ENCODE measurements around the gene MATR3.

MATR3 gene

DNA sequence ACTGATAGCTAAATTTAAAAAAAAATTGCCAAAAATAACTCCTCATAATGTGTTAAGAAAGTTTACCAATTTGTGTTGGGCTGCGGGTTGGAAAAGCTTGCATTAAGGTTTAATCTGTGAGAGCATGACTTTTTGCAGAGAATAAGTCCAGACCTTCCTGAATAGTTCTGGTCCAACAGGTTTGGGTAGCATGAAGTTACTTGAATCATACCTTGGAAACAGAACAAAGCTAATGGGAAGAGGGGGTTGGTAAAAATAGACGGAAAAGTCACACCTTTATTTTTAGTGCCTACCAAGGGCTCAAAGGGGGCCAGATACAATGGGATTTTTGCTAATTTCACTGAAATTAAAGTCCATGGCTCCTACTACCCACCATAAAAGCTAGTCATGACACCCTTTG lies 17.1 kb upstream of the MATR3 start:
- Histone ChIP-seq H3K4me2 (ENCODE audit: low read length) (peak overlapping the region; percentile 98), H3K9me3 (ENCODE audit: insufficient read depth, low read length) (no peaks in the 10 kb centered on the region), H4K20me1 (ENCODE audit: insufficient read depth, low read length) (peaks cover 14% of the 10 kb centered on the region; the same call in 1 of the 2 replicates), H3K4me1 (ENCODE audit: low read length) (peaks cover 34% of the 10 kb centered on the region), H2AFZ (ENCODE audit: low read depth, low read length) (no peak overlapping the region), H3K4me3 (ENCODE audit: low read length) (peak overlapping the region; percentile 98), H3K9ac (ENCODE audit: low read length) (peak overlapping the region; percentile 41), H3K36me3 (replicated peaks; ENCODE audit: low read depth, low read length) (peaks cover 52% of the 10 kb centered on the region), H3K79me2 (ENCODE audit: low read length) (peaks cover 70% of the 10 kb centered on the region), H3K27ac (ENCODE audit: low read length) (peak overlapping the region; percentile 64), H3K27me3 (ENCODE audit: low read depth, low read length) (peaks cover 10% of the 10 kb centered on the region)
- TF ChIP-seq CTCF (IDR thresholded peaks at IDR 0.05; ENCODE audit: low read depth, low read length) (no peak), EZH2phosphoT487 (IDR thresholded peaks at IDR 0.05; ENCODE audit: low read depth) (no peak)

DNA sequence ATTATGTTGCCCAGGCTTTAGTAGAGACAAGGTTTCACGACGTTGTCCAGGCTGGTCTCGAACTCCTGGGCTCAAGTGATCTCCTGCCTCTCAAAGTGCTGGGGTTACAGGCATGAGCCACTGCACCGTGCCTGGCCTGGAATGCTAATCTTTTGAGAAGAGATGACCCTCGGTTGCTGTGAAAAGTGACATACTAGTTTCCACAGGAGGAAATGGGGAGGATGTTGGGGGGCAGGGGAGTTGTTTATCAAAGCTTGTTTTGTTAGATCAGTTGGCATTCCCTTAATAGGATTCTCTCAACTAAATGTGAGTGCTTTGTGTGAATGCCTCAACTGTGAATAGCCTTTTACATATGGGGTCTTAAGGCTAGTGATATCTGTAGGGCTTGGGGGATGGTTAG lies 16.4 kb upstream of the MATR3 start:
- Histone ChIP-seq H3K4me2 (ENCODE audit: low read length) (peak overlapping the region; percentile 98), H2AFZ (ENCODE audit: low read depth, low read length) (no peak overlapping the region), H3K27ac (ENCODE audit: low read length) (peak overlapping the region; percentile 37), H3K36me3 (replicated peaks; ENCODE audit: low read depth, low read length) (peaks cover 59% of the 10 kb centered on the region), H3K4me1 (ENCODE audit: low read length) (peaks cover 32% of the 10 kb centered on the region), H4K20me1 (ENCODE audit: insufficient read depth, low read length) (peaks cover 21% of the 10 kb centered on the region), H3K79me2 (ENCODE audit: low read length) (peaks cover 75% of the 10 kb centered on the region), H3K4me3 (ENCODE audit: low read length) (no peak overlapping the region), H3K9me3 (ENCODE audit: insufficient read depth, low read length) (no peaks in the 10 kb centered on the region), H3K27me3 (ENCODE audit: low read depth, low read length) (0 out of 2 replicates have a peak, but pooled peaks cover 6% of the 10 kb centered on the region), H3K9ac (ENCODE audit: low read length) (no peak overlapping the region; the same call in 1 of the 2 replicates)
- TF ChIP-seq CTCF (IDR thresholded peaks at IDR 0.05; ENCODE audit: low read depth, low read length) (no peak), EZH2phosphoT487 (IDR thresholded peaks at IDR 0.05; ENCODE audit: low read depth) (no peak)

DNA sequence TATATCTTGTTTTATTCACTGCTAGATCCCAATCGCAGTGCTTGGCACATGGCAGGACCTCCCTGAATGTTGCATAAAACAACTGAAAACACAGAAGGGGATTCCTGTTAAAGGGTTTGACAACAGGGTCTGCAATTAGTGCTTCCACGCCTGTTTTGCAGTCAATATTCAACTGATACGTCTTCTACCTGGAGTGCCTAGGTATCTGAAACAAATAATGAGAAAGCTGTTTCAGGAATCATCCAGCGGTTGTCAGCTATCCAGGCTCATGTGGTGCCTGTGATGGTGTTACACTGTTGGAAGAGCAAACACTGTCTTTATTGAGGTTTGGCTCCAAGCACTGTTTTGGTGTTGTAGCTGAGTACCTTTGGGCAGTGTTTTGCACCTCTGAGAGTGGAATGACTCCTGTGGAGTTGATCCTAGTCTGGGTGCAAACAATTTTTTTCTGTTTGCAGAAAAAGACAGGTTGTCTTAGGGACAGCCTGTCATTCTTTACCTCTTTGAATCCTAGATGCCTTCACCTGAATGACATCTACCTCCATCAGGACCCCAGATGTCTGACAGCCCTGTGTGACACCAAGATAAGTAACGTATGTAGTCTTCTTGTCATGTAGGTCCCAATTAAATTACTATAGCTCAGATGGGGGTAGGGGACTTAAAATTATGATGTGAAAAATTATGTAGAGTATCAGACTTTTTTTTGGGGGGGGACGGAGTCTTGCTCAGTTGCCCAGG lies 14.8 kb upstream of the MATR3 start:
- Histone ChIP-seq H3K27ac (ENCODE audit: low read length) (no peak overlapping the region), H3K9ac (ENCODE audit: low read length) (no peak overlapping the region), H3K4me3 (ENCODE audit: low read length) (no peak overlapping the region), H3K27me3 (ENCODE audit: low read depth, low read length) (no peaks in the 10 kb centered on the region), H3K4me2 (ENCODE audit: low read length) (no peak overlapping the region), H3K9me3 (ENCODE audit: insufficient read depth, low read length) (no peaks in the 10 kb centered on the region), H3K4me1 (ENCODE audit: low read length) (peaks cover 22% of the 10 kb centered on the region), H4K20me1 (ENCODE audit: insufficient read depth, low read length) (peaks cover 22% of the 10 kb centered on the region), H3K36me3 (replicated peaks; ENCODE audit: low read depth, low read length) (peaks cover 72% of the 10 kb centered on the region), H2AFZ (ENCODE audit: low read depth, low read length) (no peak overlapping the region), H3K79me2 (ENCODE audit: low read length) (peaks cover 71% of the 10 kb centered on the region)
- no peak for TF ChIP-seq EZH2phosphoT487 (IDR thresholded peaks at IDR 0.05; ENCODE audit: low read depth)
- no peak for TF ChIP-seq CTCF (IDR thresholded peaks at IDR 0.05; ENCODE audit: low read depth, low read length)

DNA sequence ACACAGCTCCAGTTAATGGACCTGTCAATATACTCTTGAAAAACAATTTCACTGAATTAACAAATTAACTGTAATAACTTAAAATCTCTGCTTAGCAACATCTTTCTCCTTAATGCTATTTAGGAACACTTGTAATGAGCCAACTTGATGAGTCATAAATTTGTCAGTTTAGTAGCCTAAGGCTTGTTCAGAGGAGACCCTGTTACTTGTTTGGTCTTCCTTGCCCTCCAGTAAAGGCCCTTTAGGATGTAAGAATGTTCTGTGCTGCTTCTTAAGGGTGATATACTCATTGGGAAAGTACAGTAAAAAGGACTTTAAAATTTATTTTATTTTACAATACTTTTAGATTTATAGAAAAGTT lies 11.4 kb upstream of the MATR3 start:
- no peak overlapping the region for H3K27ac ChIP-seq (ENCODE audit: low read length)
- TF ChIP-seq EZH2phosphoT487 (IDR thresholded peaks at IDR 0.05; ENCODE audit: low read depth): no peak
- no peak for TF ChIP-seq CTCF (IDR thresholded peaks at IDR 0.05; ENCODE audit: low read depth, low read length)
- H3K79me2 ChIP-seq (ENCODE audit: low read length): peaks cover 36% of the 10 kb centered on the region
- H2AFZ ChIP-seq (ENCODE audit: low read depth, low read length): no peak overlapping the region
- peaks cover 15% of the 10 kb centered on the region for H4K20me1 ChIP-seq (ENCODE audit: insufficient read depth, low read length)
- H3K27me3 ChIP-seq (ENCODE audit: low read depth, low read length): no peaks in the 10 kb centered on the region
- H3K4me2 ChIP-seq (ENCODE audit: low read length): no peak overlapping the region
- no peak overlapping the region for H3K9ac ChIP-seq (ENCODE audit: low read length)
- peaks cover 2% of the 10 kb centered on the region for H3K4me1 ChIP-seq (ENCODE audit: low read length)
- H3K9me3 ChIP-seq (ENCODE audit: insufficient read depth, low read length): no peaks in the 10 kb centered on the region
- no peak overlapping the region for H3K4me3 ChIP-seq (ENCODE audit: low read length)
- peaks cover 64% of the 10 kb centered on the region for H3K36me3 ChIP-seq (replicated peaks; ENCODE audit: low read depth, low read length)

All from OCI-LY3 (cell line).